T-helper 22 cell (primary cell): ENCODE measurements around the gene PDE6H.

ENCODE experiments used
- DNase-seq: peaks from one replicate; pipeline ENCODE4 v3.0.0-alpha.2; 2020; ENCODE audit warnings: low read depth

PDE6H gene

DNA sequence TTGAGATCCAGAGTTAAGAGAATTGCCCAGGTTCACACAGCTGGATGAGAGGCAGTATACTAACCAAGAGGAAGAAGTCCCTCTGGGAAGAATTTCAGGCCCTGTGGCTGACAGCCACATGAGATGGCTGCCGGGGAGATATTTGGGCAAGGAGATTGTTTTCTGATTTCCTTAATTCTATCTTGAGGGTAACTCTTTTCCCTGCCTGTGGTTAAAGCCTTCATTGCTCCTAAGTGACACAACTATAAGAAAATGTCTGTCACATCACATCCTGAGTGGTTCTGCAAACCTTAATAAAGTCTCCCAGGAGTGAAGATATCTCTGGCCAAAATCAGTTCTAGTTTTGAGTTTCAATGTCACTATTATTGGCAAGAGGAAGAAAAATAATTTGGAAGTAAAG lies 21.0 kb upstream of the PDE6H start:
- no peak for DNase-seq

DNA sequence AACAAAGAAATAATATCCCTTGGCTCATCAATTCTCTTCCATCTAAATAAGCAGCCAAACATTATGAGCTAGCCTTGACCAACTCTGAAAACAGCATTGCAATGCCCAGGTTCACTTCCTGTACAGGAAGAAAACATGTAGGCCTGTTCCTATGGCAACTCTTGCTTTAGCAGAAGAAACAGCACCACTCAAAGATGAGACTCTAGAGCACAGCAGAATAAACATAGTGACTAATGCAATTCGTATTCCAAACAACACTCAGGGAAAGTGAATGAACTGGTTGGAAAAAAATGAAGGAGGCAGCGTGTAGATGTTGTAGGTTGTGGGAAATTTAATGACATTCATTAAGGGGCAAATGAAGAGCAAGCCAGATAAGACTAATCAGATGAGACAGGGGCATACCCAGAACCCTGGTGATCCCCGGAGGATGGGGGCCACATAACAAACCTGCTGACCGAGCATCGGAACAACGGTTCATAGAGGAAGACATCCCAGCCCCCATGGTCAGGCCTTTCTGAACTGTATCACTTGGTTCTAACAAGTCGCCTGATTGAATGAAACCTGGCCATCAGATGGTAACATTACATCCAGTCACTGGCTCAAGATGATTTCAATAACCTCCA lies 20.4 kb upstream of the PDE6H start:
- DNase-seq, result no peak

GRCh38 chr12:14953752-14954151 lies 19.1 kb upstream of the PDE6H start:
- no peak for DNase-seq

GRCh38 chr12:14954269-14954668 lies 18.6 kb upstream of the PDE6H start:
- DNase-seq, result no peak

GRCh38 chr12:14956024-14956891 lies 16.6 kb upstream of the PDE6H start:
- DNase-seq, result no peak

GRCh38 chr12:14956905-14957304 lies 15.9 kb upstream of the PDE6H start:
- DNase-seq, result no peak

- no peak for DNase-seq
Measured at GRCh38 chr12:14957551-14958168, 15.2 kb upstream of the PDE6H start.

DNA sequence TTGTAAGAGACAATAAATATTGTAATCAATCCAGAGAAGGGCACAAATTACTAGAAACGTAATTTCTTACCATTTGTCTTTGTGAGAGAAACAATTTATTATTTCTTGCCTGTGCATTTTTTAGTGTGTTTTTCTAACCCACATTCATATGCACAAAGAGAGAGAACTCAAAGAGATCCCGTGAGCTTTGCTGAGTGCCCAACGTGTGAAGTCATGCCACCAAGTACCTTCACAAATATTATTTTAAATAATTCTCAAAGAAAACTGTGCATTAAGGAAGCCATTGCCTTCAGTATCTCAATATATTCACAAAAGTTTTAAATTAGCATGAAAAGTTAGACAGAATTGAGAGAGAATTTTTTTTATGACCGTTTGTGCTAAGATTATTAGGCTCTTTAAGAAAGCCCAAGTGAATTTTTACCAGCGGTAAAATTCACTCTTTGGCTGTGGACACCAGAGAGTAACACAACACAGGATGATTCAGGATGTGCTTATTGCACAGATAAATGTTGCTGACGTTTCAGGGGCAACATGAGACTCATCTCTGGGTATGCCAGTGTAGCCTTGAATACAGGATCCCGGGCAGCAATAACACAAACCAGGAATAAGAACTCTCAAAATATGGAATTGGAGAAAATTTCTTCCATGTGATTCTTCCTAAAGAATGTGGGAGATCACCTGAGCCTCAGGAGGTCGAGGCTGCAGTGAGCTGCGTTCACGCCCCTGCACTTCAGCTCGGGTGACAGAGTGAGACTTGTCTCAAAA lies 14.3 kb upstream of the PDE6H start:
- no peak for DNase-seq

DNA sequence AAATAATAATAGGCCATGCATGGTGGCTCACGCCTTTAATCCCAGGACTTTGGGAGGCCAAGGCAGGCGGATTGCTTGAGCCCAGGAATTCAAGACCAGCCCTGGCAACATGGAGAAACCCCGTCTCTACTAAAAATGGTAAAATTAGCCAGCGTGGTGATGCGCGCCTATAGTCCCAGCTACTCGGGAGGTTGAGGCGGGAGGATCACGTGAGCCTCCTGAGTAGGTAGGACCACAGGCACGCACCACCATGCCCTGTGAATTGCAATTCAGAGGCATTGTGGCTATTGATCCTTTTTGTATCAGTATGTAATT lies 13.8 kb upstream of the PDE6H start:
- DNase-seq, result no peak

DNA sequence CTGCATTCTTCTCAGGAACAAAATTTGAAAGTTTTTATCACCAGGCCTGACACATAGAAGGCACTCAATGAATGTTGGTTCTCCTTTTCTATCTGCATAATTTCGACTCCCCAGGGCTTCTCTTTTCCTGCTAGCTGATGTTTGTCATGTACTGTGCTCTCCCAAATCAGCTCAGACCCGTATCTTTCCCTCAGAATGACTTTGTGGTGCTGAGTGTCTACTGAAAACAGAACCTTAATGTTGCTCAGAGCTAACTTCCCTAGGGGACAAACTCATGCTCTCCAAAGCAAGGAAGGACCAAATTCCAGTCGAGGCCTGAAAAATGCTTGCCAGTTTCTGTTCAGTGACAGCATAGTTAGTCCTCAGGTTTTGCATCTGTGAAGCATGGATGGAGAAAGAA lies 13.4 kb upstream of the PDE6H start:
- DNase-seq, result no peak

DNA sequence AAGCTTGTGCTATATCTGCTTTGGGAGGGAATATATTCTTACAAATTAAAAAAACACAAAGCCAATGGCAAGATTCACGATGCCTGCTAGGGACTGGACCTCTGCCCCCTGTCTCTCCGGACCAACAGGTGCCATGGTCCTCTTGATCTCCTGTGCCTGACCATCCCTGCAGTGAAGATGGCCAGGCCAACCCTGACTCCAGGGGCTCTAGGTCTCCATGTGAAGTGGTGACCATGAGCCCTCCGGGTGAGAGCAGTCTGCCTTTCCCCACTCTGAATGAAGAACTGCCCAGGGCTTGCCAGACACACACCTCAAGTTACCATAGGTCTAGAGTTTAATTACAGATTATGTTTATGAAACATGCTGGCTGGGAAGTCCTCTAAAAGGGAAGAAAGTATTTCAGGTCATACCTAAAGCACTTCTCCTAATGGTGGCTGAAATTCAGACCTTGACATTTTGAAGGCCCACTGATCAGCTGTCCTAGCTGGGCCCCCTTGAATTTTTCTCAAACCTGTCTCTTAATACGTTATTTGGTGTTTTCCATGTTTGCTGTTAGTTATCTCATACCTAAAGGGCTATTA lies 12.8 kb upstream of the PDE6H start:
- DNase-seq, result no peak

GRCh38 chr12:14960548-14961465 lies 12.0 kb upstream of the PDE6H start:
- DNase-seq, result peak; percentile 38

DNA sequence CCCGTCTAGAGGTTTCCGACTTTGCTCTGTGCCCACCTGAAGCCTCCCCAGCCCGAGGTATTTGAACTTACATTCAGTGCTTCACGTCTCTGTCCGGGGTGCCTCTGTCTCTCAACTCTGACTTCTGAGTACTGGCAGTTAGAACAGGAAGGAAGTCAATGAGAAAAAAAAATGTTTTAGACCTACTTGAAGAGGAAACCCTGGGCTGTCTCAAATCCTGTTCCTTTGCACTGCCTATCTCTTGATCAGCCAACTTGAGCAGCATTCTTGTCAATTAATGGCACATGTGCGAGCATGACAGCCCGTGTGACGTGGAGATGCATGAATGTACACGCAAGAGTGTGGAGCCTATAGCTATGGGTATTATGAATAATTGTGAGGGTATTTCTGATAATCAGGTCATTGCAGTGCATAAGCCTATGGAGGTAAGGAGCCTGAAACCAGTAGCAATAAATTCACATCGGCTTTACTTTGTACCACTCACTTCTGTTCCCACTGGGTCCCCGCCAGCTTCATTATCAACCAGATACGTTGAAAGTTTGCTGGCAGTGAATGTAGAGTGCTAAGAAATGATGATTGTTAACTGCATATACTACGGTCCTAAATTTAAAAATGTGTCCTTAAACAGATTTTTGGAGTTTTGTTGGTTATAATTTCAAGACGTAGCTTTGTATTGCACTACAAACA lies 11.2 kb upstream of the PDE6H start, which contains the start of gene ARHGDIB:
TSS of gene ARHGDIB (minus strand) at position 136 of the 687 bp plus-strand sequence. CDS start 10,889 bp downstream, outside the sequence.
- peak; percentile 89 for DNase-seq

GRCh38 chr12:14962153-14962539 lies 10.7 kb upstream of the PDE6H start:
- no peak for DNase-seq

DNA sequence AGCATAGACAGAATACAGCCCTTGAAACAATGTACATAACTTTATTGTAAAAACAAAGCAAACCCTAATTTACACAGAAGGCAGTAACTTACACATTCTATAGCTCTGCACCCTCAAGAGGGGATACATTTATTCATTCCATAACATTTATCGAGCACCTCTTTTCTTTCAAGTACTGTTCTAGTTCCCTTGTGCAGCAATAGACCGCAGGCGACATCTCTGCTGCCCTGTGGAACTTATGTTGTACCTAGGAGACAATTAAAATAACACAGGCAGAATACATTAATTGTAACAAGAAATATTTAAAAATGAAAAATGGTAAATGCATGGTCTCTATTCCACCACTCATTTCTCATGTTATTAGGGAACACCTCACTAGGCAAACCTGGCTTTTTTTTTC lies 10.0 kb upstream of the PDE6H start:
- no peak for DNase-seq

GRCh38 chr12:14963520-14963919 lies 9.3 kb upstream of the PDE6H start:
- no peak for DNase-seq

- DNase-seq, result no peak
Measured at GRCh38 chr12:14964406-14964805, 8.4 kb upstream of the PDE6H start.

- no peak for DNase-seq
Measured at GRCh38 chr12:14965221-14965620, 7.6 kb upstream of the PDE6H start.

GRCh38 chr12:14968478-14968877 lies 4.4 kb upstream of the PDE6H start:
- DNase-seq, result no peak

DNA sequence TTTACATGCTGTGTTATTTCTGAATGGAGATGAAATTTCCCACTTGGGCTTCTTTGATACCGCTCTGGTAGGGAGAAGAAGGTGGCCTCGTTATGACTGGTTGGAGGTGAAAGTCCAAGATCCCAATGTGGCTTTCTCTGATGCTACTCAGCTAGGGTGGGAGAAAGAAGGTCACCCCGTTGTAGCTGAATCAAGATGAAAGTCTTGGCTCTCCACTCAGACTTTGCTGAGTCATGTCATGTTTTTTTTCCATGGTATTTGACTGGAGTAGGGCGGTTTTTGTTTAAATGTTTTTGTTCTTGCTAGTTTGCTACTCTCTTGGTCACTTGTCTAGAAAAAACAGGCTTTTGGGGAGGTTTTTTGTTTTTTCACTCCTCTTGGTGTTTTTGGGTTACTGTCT lies 2.4 kb upstream of the PDE6H start:
- DNase-seq, result no peak
